Globus pallidus (tissue), 1 donor: ENCODE results near the gene POMGNT1.

ENCODE experiments used
- DNase-seq: peaks from one replicate; pipeline ENCODE4 v3.0.0-alpha.2; 2015; ENCODE audit warnings: low spot score

The POMGNT1 gene

DNA sequence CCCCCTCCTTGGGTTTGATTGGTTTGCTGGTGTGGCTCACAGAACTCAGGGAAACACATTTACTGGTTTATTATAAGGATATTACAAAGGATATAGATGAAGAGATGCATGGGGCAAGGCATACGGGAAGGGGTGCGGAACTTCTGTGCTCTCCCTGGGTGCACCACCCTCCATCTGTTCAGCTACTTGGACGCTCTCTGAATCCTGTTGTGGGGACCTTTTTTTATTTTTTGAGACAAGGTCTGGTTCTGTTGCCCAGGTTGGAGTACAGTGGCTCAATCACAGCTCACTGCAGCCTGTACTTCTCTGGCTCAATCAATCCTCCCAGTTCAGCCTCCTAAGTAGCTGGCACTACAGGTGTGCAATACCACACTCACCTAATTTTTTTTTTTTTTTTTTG is 12.3 kb upstream of the POMGNT1 start:
- no peak for DNase-seq

GRCh38 chr1:46206399-46206798 is 8.2 kb upstream of the POMGNT1 start:
- no peak for DNase-seq

DNA sequence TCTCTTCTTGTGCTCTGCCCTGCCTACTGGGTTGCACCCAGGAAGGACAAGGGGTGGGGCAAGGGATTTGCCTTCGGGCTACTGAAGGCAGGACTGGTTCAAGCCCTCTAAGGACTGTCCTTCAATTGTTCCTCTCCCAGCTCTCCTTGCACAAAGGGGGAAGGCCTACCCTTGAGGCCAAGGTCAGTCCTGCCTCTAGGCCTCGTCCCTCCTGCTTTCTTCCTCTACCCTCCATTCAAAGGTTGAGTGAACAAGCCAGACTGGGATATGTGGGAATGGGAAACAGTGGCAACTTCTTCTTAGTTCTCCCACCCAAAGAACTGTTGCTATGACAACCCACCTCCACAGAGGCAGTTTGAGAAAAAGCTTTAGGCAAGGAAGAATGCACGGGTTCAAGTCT is 7.6 kb upstream of the POMGNT1 start:
- no peak for DNase-seq

- DNase-seq: no peak
These were observed 6.9 kb upstream of the POMGNT1 start for GRCh38 chr1:46205141-46205540.

DNA sequence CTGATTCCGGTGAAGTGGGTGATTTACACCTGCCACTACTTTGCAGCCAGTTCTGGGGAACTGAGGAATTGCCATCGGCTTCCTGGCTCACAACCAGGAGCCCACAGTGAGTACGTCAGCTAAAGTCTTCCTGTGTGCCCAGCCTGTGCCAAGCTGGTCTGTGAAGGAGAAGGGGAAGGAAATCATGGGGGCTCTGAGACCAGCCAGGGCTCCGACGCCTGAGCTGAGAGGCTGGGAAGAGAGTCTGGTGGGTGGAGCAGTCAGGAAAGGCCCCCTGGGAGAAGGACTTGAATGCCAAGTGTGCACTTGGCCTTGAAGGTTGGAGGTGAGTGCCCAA is 6.1 kb upstream of the POMGNT1 start:
- DNase-seq: peak; percentile 57

GRCh38 chr1:46203738-46204405 is 5.6 kb upstream of the POMGNT1 start:
- no peak for DNase-seq

DNA sequence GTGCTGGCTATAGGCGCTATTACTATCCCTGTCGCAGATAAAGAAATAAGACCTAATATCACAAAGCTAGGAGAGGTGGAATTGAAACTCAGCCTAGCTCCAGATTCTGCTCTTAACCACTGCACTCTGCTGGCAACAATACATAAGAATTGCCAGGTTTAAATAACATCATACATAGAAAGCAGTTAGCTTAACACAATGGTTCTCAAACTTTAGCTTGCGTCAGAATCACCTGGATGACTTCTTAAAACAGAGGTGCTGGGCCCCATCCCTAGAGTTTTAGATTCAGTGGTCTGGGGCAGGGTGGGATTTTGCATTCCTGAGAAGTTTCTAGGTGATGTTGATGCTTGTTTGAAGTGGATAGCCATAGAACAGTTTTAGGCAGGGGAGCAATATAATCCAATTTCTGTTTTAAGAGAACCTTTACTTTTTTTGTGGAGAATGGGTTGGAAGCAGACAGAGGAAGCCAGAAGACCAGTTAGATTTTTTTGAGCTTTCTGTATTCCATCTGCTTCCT is 1.1 kb upstream of the POMGNT1 start:
- DNase-seq: no peak

GRCh38 chr1:46197560-46197963 is 672 bp downstream of the POMGNT1 start:
- DNase-seq: no peak

DNA sequence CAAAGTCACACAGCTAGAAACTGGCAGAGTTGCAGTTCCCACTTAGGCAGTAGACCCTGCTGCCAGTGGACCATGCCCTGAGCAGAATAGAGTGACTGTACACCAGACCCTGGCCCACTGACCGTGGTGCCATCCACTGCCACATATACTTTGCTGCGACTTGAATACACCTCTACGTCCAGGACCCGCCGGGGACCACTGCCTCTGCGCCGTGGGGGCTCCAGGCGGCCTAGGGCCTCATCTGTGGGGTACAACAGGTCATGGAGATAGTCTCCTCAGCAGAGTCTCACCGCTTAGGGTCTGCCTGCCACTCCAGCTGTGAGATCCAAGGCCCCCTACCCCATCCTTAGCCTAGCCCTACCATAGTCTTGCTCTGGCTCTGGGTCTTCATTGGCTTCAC is 1.6 kb downstream of the POMGNT1 start:
- DNase-seq: no peak

GRCh38 chr1:46194641-46195193 is 3.5 kb downstream of the POMGNT1 start:
- DNase-seq: no peak

DNA sequence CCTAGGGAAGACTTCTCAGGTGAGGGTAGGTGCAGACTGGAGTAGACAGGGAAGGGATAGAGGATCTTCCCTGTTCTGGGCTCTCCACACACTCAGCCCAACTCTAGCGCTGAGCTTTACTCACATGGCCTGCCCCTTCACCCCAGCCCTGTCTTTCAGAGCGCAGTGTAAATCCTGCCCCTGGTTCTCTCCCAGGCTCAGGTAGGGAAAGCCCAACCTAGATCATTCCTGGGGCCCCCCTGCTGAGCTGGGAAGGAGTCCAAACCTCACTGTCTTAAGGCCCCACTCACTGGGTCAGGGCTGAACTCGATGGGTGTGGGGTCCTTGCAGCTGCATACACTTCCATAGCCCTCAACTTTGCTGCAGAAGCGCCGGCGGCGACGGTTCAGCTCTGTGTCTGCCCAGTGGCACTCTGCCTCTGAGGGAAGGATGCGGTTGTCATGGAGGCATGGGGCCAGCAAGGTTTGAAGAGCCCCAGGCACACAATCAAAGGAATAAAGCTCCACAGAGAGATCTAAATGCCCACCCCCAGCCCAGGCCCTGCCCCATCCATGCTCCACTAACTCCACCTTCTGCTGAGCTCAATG is 4.2 kb downstream of the POMGNT1 start:
- DNase-seq: no peak

GRCh38 chr1:46193285-46193684 is 4.9 kb downstream of the POMGNT1 start:
- no peak for DNase-seq

DNA sequence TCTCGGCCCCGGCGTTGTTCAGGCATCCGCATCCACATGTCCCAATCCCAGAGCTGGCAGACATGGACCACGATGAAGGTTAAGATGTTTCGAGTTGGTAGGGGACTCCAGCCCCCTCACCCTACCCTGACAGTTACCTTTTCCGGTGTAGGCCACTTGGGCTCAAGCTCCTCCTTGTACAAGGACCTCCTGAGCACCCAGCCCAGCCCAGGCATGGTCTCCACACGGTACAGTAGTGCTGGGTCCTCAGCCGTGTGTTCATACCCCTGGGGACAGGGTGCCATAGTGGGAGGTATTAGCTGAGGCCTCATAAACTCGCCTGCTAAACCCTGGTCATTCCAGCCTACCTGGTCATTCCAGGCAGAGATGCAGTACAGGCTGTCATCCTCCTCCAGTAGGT is 6.1 kb downstream of the POMGNT1 start:
- DNase-seq: no peak

DNA sequence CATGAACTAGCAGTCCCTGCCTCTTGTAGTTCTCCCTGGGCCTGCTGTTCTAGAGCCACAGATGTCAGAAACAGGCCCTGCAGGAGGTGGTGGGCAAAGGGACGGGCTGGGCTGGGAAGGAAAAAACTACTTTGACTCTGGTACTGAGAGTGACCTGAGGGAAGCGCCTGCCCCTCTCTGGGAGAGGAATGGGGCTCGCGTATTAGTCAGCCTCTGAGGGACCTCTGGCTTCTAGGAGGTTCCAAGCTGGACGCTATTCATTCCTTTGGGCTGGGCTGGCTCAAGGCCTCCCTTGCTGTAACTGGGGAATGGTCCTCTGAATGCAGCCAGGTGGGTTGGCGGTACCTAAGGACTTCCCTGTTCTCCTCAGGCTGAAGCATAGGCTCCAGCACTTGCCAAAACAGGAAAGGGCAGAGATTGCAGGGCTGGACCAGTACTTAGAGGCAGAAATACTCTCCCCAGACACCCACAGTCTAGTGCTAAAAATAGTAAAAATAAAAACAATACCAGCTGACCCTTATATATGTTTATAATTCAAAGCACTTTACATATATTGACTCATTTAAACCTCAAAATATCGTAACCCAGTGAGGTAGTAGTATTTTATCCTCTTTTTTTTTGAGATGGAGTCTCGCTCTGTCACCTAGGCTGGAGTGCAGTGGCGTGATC is 7.1 kb downstream of the POMGNT1 start:
- DNase-seq: no peak

DNA sequence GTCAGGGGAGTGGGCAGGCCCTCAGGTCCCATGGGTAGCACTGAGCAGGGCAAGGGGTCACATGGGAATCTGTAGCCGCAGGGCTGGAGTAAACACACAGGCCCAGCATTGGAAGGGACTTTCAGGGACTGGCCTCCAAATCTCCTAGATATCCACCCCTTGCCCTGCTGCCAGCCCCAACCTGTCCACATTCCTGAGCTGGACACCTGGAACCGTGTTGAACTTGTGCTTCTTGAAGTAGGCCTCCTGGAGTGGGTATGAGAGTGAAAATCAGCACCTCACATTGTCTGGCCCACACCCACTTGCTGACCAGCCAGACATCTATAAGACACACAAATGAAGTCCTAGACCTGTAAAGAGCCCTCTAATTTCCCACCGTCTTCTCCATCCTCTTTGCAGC is 7.7 kb downstream of the POMGNT1 start:
- DNase-seq: no peak

GRCh38 chr1:46188295-46189030 is 9.8 kb downstream of the POMGNT1 start:
- no peak for DNase-seq

DNA sequence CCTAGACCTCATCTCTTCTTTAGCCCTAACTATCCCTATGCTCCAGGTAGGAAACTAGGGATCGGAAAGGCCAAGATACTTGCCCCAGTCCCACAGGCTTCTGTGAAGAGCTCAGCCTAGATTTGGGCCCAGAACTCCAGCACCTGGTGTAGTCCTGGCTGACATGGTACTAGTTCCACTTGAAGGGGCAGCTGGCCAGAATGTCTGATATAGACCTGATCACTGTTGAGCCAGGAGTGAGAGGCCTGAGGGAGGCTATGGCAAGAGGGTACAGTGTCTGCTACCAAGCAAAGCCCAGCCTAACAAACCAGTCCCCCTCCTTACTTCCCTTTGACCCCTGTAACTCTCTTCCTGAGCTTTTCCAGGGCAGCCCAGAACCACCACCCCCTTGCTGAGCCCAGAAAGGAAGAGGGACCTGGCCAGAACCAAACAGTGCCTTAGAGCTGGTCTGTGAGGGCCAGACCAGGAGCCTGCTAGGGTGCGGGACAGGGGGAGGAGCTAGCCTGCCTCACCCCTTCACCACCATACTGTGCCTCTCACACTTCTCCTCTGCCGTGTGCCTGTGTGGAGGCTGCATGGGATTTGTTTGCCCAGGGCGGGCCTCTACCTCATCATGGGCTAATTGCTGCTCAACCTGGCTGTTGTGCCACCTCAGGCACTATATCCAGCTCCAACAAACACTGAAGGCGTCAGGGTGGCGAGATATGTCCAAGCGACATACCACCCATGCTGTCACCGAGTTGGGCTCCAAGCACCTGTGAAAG is 10.9 kb downstream of the POMGNT1 start:
- DNase-seq: no peak

DNA sequence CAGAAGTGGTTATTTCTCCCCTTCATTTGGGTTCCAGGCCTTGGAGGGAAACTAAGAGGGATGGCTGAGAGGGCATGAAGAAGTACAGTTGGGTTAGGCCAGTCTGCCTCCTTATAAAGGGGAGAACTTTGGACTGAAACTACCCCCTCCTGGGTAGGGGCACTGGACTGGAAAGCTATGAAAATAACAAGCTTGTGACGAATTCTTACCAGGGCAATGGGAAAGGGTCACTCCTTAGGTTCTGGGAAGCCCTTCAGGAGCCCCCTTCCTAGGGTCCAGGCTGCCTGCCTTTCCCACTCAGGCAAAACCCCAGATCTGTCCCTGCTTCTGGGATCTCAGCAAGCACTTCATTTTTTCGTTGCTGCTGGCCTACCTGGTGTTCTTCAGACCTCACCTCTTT is 12.2 kb downstream of the POMGNT1 start:
- DNase-seq: no peak

DNA sequence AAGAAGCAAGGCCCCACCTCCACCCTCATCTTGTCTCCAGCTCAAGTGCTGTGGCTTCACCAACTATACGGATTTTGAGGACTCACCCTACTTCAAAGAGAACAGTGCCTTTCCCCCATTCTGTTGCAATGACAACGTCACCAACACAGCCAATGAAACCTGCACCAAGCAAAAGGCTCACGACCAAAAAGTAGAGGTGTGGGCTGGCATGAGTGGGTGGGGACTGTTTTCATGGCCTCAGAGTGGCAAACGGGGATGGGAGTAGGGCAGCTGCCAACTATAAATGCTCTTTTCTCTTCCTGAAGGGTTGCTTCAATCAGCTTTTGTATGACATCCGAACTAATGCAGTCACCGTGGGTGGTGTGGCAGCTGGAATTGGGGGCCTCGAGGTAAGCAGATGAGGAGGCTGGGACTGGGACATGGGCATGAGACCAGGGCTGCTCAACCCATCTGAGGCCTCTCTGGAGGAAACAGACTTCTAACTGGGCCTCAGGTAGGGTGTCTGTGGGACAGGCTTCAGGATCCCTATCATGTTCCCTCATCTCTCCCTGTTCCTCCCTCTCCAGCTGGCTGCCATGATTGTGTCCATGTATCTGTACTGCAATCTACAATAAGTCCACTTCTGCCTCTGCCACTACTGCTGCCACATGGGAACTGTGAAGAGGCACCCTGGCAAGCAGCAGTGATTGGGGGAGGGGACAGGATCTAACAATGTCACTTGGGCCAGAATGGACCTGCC is 13.1 kb downstream of the POMGNT1 start:
- DNase-seq: no peak

GRCh38 chr1:46183926-46184557 is 14.2 kb downstream of the POMGNT1 start:
- DNase-seq: no peak
